ENCODE results near the gene MTFR1L.
"Not testable (repeated sequence)": the region's sequence is repeated elsewhere in the genome, so short reads cannot be mapped to it uniquely, and the experiment has no call there.

The MTFR1L gene

DNA sequence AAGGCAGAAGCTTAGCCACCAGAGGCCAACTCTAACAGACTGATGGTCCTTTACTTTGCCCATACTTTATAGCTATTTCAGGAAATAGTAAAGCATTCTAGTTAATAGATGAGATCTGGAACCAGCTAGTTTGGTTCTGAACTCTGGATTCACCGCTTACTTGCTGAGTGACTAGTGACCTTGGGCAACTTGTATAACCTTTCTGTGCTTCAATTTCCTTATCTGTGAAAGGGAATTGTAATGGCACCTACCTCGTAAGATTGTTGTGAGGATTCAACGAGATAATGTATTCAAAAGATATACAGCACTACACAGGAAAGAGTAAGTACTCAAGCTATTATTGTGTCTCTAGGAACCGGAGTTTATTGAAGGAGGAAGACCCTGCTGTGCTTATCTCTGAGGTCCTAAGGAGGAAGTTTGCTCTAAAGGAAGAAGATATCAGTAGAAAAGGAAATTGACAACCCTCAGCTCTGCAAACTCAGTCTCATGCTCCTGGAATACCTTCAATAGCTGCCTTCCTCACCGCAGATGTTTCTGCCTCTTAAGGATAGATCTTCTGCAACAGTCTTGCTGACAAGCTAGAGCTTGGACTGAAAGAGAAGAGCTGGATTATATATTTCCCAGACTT is 11.9 kb downstream of the MTFR1L start:
- ChIA-PET POLR2A (interaction anchor here (0.5 kb wide), 1 partner anchor 471 kb away, joined by 3 read pairs; no protein-coding TSS in a partner anchor), CTCF (interaction anchor here (0.8 to 1.9 kb wide), 5 partner anchors 10 to 166 kb away, joined by 3 to 7 read pairs (median 4); partner anchors contain the start of genes MTFR1L and PAFAH2)
- DNase-seq (ENCODE audit: extremely low spot score), result no peak
- TF ChIP-seq, protein P1, sequence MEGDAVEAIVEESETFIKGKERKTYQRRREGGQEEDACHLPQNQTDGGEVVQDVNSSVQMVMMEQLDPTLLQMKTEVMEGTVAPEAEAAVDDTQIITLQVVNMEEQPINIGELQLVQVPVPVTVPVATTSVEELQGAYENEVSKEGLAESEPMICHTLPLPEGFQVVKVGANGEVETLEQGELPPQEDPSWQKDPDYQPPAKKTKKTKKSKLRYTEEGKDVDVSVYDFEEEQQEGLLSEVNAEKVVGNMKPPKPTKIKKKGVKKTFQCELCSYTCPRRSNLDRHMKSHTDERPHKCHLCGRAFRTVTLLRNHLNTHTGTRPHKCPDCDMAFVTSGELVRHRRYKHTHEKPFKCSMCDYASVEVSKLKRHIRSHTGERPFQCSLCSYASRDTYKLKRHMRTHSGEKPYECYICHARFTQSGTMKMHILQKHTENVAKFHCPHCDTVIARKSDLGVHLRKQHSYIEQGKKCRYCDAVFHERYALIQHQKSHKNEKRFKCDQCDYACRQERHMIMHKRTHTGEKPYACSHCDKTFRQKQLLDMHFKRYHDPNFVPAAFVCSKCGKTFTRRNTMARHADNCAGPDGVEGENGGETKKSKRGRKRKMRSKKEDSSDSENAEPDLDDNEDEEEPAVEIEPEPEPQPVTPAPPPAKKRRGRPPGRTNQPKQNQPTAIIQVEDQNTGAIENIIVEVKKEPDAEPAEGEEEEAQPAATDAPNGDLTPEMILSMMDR (IDR thresholded peaks at IDR 0.05; ENCODE audit: control extremely low read depth, extremely low read depth, low read depth, missing control alignments), result no peak

DNA sequence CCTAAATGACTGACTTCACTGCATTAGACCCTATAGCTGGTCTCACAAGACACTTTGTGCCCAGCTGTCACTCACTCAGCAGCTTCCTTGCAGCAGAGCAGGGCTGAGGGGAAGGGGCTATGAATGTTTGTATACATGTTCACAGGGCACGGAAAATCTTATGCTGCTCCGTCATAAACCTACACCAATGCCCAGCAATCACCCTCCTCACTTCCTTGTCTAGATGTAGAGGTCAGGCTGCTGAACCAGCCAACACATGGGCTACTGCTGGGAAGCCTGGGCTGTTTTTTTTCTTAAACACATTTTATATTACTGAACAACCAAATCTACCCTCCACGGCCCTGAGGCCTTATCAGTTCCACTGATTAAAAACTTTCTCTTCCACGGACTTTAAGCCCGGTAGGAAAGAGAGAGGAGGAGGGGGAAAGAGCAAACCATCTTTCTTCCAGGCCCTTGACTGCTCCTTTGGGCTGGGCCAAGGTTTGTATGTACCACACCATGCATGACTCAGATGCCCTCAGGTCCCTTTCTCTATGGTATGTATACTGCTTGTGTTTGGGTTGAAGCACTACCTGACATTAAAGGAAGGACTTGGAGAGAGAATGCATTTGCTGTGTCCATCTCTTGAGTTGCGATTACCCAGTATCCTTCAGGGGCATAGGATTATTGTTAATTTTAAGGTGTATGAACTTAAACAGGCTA is 12.7 kb downstream of the MTFR1L start:
- ChIA-PET CTCF (interaction anchor here (0.6 to 1.9 kb wide), 4 partner anchors 22 to 1083 kb away, joined by 3 to 6 read pairs (median 4); partner anchors contain the start of gene PAFAH2), POLR2A (no interaction called here)
- TF ChIP-seq, protein P1 (IDR thresholded peaks at IDR 0.05; ENCODE audit: control extremely low read depth, extremely low read depth, low read depth, missing control alignments), result no peak
- no peak for DNase-seq (ENCODE audit: extremely low spot score)

DNA sequence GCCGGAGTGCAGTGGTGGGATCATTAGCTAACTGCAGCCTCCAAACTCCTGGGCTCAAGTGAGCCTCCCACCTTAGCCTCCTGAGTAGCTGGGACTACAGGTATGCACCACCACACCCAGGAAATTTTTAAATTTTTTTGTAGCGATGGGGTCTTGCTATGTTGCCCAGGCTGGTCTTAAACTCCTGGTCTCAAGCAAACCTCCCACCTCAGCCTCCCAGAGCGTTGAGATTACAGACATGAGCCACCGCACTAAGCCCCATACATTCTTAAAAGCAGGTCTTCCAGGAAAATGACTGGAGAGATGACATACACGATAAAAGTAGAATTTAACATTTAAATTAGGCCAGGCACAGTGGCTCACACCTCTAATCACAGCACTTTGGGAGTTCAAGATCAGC is 13.4 kb downstream of the MTFR1L start:
- CTCF ChIA-PET, result interaction anchor here (0.6 to 1.9 kb wide), 3 partner anchors 23 to 1083 kb away, joined by 3 to 6 read pairs (median 3); no protein-coding TSS in a partner anchor
- POLR2A ChIA-PET, result no interaction called here
- TF ChIP-seq, protein P1 (IDR thresholded peaks at IDR 0.05; ENCODE audit: control extremely low read depth, extremely low read depth, low read depth, missing control alignments), result no peak
- no peak for DNase-seq (ENCODE audit: extremely low spot score)

DNA sequence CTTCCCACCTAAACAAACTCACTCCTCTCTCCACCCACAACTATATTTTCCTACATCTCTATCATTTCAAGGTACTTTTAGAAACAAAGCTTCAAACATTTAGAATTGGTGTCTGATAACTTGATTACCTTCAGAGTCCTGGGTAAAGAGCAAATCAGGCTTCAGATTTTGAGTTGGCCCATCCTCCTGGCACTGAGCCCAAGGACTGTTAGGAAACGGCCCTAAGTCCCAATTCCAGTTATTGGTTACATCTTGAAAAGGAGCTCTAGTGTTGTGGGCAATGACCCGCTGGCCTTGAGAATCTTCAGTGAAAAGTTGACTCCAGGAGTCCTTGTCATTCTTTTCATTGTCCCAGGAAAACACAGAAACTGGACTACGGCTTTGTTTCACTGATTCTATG is 15.1 kb downstream of the MTFR1L start:
- TF ChIP-seq, protein P1 (IDR thresholded peaks at IDR 0.05; ENCODE audit: control extremely low read depth, extremely low read depth, low read depth, missing control alignments), result no peak
- POLR2A ChIA-PET, result no interaction called here
- CTCF ChIA-PET, result interaction anchor here (1.0 to 3.3 kb wide), 2 partner anchors 12 to 61 kb away, joined by 3 to 17 read pairs; no protein-coding TSS in a partner anchor
- no peak for DNase-seq (ENCODE audit: extremely low spot score)

GRCh38 chr1:25836695-25837094 is 16.9 kb downstream of the MTFR1L start:
- POLR2A ChIA-PET, result no interaction called here
- TF ChIP-seq, protein P1 (IDR thresholded peaks at IDR 0.05; ENCODE audit: control extremely low read depth, extremely low read depth, low read depth, missing control alignments), result no peak

GRCh38 chr1:25837262-25837875 is 17.6 kb downstream of the MTFR1L start:
- CTCF ChIA-PET, result interaction anchor here (0.7 to 3.3 kb wide), 8 partner anchors 9 to 160 kb away, joined by 3 to 17 read pairs (median 3); partner anchors contain the start of gene PAFAH2
- DNase-seq (ENCODE audit: extremely low spot score), result no peak
- POLR2A ChIA-PET, result no interaction called here
- TF ChIP-seq, protein P1 (IDR thresholded peaks at IDR 0.05; ENCODE audit: control extremely low read depth, extremely low read depth, low read depth, missing control alignments), result peak; percentile 53

More at GRCh38 chr1:25836695-25837094, 16.9 kb downstream of the MTFR1L start:
- CTCF ChIA-PET, result interaction anchor here (0.7 to 3.3 kb wide), 9 partner anchors 9 to 161 kb away, joined by 3 to 17 read pairs (median 3); partner anchors contain the start of gene PAFAH2
- DNase-seq (ENCODE audit: extremely low spot score), result no peak

GRCh38 chr1:25839808-25840207 is 20.1 kb downstream of the MTFR1L start:
- POLR2A ChIA-PET; DNase-seq (ENCODE audit: extremely low spot score): not testable (repeated sequence)
- CTCF ChIA-PET, result interaction anchor here (0.6 to 1.3 kb wide), 4 partner anchors 15 to 29 kb away, joined by 3 to 5 read pairs (median 4); no protein-coding TSS in a partner anchor
